GM12864 (cell line): ENCODE measurements around the gene PPFIBP1.

Experiments
- DNase-seq: peaks from one replicate; pipeline ENCODE4 v3.0.0-alpha.2; 2011; ENCODE audit warnings: low read depth
- H3K4me3 ChIP-seq: 2 replicates; pipeline ENCODE4 v1.5.1; 2011; ENCODE audit warnings: mild to moderate bottlenecking, low read depth, low read length, control low read depth
- TF ChIP-seq, protein P1 (sequence below): IDR thresholded peaks from 2 replicates; pipeline ENCODE4 v1.5.1; 2011; ENCODE audit warnings: low read depth, mild to moderate bottlenecking, moderate library complexity, low read length, control low read depth, inconsistent platforms; ENCODE audit errors: missing control alignments

PPFIBP1 gene

DNA sequence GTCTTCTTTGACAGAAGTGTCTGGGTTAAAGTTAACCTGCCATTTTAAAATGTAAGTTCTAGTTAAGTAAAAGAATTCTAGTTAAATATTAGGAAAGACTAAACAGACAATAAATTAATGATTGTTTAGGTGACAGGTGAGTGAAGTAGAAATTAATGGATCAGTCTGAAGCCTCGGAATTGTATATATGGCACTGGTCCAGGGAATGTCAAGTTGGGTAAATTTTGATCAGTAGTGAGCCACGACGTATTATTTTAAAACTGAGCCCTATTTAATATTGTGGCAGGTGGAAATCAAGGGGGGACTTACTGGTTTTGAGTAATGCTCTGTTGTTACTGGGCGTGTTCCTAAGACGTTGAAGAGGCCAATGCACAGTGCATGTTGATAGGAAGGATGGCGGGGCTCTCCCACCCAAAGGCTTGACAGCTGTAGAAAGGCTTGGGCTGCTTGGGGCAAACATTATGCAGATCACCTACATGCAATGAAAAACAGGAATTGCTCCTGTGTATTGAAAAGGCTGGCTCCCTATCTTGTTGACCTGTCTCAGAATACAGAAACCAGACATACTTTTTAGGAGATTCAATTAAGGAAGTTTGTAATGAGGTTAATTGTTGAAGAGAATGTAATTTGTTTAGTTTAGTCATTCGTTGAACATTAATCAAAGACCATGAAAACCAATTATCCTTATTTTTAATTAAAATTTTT is 5.9 kb upstream of the PPFIBP1 start:
- H3K4me3 ChIP-seq = no peak overlapping the region
- DNase-seq = no peak
- TF ChIP-seq, protein P1, sequence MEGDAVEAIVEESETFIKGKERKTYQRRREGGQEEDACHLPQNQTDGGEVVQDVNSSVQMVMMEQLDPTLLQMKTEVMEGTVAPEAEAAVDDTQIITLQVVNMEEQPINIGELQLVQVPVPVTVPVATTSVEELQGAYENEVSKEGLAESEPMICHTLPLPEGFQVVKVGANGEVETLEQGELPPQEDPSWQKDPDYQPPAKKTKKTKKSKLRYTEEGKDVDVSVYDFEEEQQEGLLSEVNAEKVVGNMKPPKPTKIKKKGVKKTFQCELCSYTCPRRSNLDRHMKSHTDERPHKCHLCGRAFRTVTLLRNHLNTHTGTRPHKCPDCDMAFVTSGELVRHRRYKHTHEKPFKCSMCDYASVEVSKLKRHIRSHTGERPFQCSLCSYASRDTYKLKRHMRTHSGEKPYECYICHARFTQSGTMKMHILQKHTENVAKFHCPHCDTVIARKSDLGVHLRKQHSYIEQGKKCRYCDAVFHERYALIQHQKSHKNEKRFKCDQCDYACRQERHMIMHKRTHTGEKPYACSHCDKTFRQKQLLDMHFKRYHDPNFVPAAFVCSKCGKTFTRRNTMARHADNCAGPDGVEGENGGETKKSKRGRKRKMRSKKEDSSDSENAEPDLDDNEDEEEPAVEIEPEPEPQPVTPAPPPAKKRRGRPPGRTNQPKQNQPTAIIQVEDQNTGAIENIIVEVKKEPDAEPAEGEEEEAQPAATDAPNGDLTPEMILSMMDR = no peak

DNA sequence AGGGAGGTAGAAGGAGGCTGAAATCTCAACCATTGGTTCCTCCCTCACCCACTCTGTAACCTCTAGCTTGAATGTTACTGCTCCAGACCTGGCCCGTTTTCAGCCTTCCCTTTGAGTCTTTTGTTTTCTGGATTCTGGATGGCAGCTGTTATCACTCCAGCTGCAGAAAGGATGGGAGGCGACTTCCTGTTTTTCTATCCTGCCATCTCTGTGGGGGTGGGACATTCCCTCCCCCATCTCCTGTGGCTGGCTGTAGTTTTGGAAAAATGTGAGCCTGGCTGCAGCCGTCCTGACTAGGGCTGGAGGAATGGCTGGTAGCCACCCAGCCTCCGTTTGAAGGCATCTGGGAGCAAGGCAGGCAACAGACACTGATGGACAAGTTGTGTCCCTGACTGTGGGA is 2.9 kb upstream of the PPFIBP1 start:
- DNase-seq = no peak
- no peak overlapping the region for H3K4me3 ChIP-seq
- TF ChIP-seq, protein P1 = no peak

DNA sequence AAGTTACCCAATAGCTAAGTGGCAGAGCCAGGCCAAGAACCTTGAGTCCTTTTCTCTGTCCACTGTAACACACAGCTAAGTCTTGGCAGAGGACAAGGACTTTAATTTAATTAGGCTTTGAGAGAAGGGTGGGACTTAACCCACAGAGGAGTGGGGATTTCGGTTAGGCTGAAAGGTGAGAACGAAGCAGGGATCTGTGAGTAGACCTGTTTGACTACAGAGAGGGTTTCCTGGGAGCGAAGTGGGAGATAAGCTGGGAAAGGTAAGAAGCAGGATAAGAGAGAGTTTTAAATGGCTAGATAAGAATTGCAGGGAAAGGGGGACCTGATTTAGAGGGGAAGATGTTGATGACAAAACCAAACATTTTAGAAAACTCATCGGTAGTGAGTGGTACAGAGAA is 2.0 kb upstream of the PPFIBP1 start:
- DNase-seq = no peak
- H3K4me3 ChIP-seq = no peak overlapping the region
- TF ChIP-seq, protein P1 = no peak

DNA sequence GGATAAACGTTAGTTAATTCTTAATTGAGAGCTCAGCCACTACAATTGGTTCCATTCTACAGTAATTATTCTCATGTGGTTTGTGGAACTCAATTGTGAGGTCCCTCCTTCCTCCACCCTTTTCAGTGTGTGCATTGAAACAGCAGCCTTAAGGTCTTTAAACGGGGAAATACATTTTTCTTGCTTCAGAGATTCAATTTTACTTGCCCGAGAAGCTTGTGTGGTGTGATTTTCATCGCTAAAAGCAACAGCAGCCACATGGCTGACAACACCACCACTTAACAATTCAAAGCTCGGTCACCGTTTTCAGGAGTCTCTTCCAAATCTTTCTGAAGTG is 733 bp upstream of the PPFIBP1 start:
- TF ChIP-seq, protein P1 = no peak
- peak overlapping the region; percentile 81 for H3K4me3 ChIP-seq
- no peak for DNase-seq

DNA sequence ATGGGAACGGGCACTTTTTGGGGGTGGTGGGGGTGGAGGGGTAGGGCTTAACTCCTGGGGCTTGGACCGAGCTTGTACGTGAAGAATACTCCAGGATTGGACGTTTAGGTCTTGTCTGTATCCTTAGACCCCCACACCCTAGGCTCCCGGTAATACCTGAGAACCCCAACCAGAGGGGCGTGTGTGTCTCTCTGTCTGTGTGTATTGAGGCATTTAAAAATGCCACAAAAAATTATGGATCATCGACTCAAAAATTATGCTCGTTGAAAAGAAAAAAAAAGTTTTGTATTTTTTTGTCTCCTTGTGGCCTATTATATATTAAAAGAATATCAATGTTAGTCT is 459 bp downstream of the PPFIBP1 start:
- peak overlapping the region; percentile 81 for H3K4me3 ChIP-seq
- TF ChIP-seq, protein P1 = no peak
- DNase-seq = no peak

DNA sequence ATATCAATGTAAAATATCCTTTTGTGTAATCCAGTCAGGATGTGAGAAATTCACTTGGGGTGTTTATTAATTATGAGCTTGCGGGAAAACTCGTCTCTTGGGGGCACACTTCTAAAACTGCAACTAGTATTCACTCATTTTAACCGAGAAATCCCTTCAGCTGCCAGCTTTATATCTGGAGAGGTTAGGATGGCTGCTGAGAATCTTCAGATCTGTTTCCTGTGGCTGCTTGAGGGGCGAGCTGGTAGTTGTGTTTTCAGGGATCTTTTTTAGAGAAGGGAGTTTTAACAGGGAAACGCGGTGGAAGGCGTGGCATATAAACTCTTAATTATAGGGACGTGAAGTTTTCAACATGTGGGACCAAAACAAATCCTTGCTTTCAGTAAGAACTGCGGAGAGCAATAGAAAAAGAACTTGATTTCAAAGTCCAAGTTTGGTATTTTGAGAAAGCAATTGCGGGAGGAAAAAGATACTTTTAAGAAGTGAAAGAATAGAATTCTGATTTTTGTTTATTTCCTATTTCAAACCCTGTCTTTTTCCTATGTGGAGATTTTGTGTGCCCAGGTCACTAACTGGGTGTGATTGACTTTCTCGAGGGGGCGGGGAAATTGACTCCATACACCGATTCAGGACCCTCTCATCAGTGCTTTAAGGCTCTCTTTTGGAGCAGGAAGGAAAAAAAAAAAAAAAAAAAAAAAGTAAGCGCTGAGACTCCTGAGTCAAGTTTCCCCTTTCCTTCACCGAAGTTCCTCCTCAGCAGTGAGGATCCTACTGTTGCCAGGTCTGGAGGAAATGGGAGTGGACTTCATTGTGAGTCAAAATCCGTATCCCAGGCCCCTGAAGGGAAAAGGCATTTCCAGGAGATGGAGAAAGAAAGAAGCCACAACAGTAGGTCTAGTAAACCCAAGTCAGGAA is 1.1 kb downstream of the PPFIBP1 start:
- DNase-seq = no peak
- TF ChIP-seq, protein P1 = no peak
- H3K4me3 ChIP-seq = peak overlapping the region; percentile 81
